Suprapubic skin (tissue), 4 donors: ENCODE results near the gene MT1E. TPM values are rescaled to one million over a fixed set of nuclear protein-coding genes. Genes with fewer than 3 reads are reported as not detected.

Experiments used
- DNase-seq, 2 donors: peaks; one replicate each; pipeline ENCODE4 v3.0.0-alpha.2; 2019; ENCODE audit warnings: low spot score in 2 of 2
- H3K27ac ChIP-seq: fragments of 200-600 bp; sonication (generic); one replicate; pipeline ENCODE4 v1.5.1; 2019
- H3K27me3 ChIP-seq: fragments of 200-600 bp; sonication (generic); one replicate; pipeline ENCODE4 v1.5.1; 2019
- H3K36me3 ChIP-seq: fragments of 200-600 bp; sonication (generic); one replicate; pipeline ENCODE4 v1.5.1; 2019
- H3K4me1 ChIP-seq: fragments of 200-600 bp; sonication (generic); one replicate; pipeline ENCODE4 v1.5.1; 2019
- H3K4me3 ChIP-seq: fragments of 200-600 bp; sonication (generic); one replicate; pipeline ENCODE4 v1.5.1; 2019; ENCODE audit warnings: mild to moderate bottlenecking
- H3K9me3 ChIP-seq: fragments of 200-600 bp; sonication (generic); one replicate; pipeline ENCODE4 v1.5.1; 2019
- EP300 ChIP-seq: sonication (generic); formaldehyde crosslinking; IDR thresholded peaks from one replicate; pipeline ENCODE4 v1.6.1; 2017; ENCODE audit warnings: antibody characterized with exemption
- POLR2A ChIP-seq, 2 donors: fragments of 450-650 bp; IDR thresholded peaks; one replicate each; pipeline ENCODE4 v1.6.1; 2017; ENCODE audit warnings: antibody characterized with exemption in 2 of 2, mild to moderate bottlenecking in 2 of 2, moderate library complexity in 2 of 2
- POLR2AphosphoS5 ChIP-seq, 3 donors: sonication (generic); formaldehyde crosslinking; IDR thresholded peaks; one replicate each; pipeline ENCODE4 v1.6.1; 2017; ENCODE audit warnings: antibody characterized with exemption in 3 of 3
- WGBS: methylation state at CpG from one replicate; pipeline ENCODE4 v1.1.5; 2018; 5-methylcytosine and 5-hydroxymethylcytosine counted together
- total RNA-seq, 4 donors: library from RNA; depleted of rRNA; stranded (reverse); fragments of >200 nt; gene quantifications; one replicate each; pipeline ENCODE4 v1.1.0, GENCODE V29; 2016
- TF ChIP-seq, protein P1 (sequence below), 2 donors: fragments of 200-600 bp in 1 of 2; fragments of 450-650 bp in 1 of 2; sonication (generic) in 1 of 2; IDR thresholded peaks; one replicate each; pipeline ENCODE4 v1.5.1; 2016 to 2019; ENCODE audit warnings: antibody characterized with exemption in 2 of 2, mild to moderate bottlenecking in 1 of 2, moderate library complexity in 1 of 2

The MT1E gene
- total RNA-seq, 4 donors from 2014 or later = 454 to 1,259 (median 584) TPM

GRCh38 chr16:56640076-56640475 is 14.5 kb downstream of the MT1E start:
- H3K4me3 ChIP-seq = no peak overlapping the region
- peaks cover 34% of the 10 kb centered on the region for H3K27me3 ChIP-seq
- H3K9me3 ChIP-seq = no peaks in the 10 kb centered on the region
- H3K36me3 ChIP-seq = no peaks in the 10 kb centered on the region
- H3K27ac ChIP-seq = no peak overlapping the region
- peaks cover 38% of the 10 kb centered on the region for H3K4me1 ChIP-seq
- TF ChIP-seq POLR2A (IDR thresholded peaks at IDR 0.05) (no peak), POLR2AphosphoS5 (IDR thresholded peaks at IDR 0.05) (no peak), EP300 (no peak)
- TF ChIP-seq, protein P1, sequence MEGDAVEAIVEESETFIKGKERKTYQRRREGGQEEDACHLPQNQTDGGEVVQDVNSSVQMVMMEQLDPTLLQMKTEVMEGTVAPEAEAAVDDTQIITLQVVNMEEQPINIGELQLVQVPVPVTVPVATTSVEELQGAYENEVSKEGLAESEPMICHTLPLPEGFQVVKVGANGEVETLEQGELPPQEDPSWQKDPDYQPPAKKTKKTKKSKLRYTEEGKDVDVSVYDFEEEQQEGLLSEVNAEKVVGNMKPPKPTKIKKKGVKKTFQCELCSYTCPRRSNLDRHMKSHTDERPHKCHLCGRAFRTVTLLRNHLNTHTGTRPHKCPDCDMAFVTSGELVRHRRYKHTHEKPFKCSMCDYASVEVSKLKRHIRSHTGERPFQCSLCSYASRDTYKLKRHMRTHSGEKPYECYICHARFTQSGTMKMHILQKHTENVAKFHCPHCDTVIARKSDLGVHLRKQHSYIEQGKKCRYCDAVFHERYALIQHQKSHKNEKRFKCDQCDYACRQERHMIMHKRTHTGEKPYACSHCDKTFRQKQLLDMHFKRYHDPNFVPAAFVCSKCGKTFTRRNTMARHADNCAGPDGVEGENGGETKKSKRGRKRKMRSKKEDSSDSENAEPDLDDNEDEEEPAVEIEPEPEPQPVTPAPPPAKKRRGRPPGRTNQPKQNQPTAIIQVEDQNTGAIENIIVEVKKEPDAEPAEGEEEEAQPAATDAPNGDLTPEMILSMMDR (IDR thresholded peaks at IDR 0.05) = no peak
- DNase-seq = no peak
- WGBS = 82% methylated on average over 1 of the region's 1 CpG

DNA sequence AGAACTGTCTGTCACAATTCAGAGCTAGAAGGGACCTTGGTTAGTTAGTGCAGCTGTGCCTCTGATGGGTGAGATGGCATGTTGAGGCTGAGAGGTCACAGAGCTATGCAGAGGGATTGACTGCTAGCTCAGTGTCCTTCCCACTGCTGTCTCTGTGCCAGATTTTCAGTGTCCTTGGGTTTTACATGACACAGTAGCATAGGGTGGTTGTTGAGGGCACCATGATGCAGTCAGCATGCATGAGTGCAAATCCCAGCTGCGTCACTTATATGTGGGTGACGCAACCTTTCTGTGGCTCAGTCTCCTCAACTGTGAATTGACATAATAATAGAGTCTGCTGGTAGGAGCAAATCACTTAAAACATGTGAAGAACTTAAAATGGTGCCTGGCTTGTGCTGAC is 15.6 kb downstream of the MT1E start:
- no peak for DNase-seq
- WGBS = 65% methylated on average over 2 of the region's 2 CpGs
- Histone ChIP-seq H3K27ac (no peak overlapping the region), H3K4me3 (no peak overlapping the region), H3K9me3 (no peaks in the 10 kb centered on the region), H3K4me1 (peaks cover 31% of the 10 kb centered on the region), H3K27me3 (peaks cover 25% of the 10 kb centered on the region), H3K36me3 (no peaks in the 10 kb centered on the region)
- no peak for TF ChIP-seq EP300

DNA sequence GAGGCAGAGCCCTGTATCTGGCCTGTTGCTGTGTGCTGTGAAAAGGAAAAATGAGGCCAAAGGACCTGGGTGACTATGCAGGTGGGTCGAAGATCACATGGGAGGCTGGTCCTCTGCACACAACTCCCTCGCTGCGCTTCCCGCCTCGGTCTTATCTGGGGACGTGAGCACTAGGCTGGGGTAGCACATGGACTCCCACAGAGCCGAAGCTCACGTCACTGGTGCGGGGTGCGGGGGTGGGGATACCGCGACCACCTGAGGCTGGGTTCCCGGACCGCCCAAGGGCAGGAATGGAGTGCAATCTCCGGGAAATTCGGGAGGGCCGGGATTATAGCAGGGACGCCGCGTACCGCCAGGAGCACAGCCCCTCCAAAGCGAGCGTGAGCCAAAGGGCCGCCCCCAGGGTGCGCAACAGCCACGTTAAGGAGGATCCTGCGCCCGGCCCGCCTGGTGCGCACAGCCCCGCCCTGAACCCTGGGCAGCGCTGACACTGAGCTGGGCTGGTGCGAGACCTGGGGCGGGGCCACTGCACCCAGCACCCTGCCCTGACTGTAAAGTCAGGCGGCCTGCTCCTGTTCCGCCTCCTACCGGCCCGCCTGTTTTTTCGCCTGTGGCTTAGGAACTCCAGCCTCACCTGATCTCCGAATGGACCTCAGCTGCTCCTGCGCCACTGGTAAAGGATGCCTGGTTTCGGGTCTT is 17.6 kb downstream of the MT1E start:
- Histone ChIP-seq H3K9me3 (no peaks in the 10 kb centered on the region), H3K36me3 (no peaks in the 10 kb centered on the region), H3K27me3 (peaks cover 22% of the 10 kb centered on the region), H3K27ac (peak overlapping the region; percentile 62), H3K4me3 (peak overlapping the region; percentile 41), H3K4me1 (peaks cover 27% of the 10 kb centered on the region)
- DNase-seq = peak in 1 of 2 donors; percentile 88
- TF ChIP-seq, protein P1 (IDR thresholded peaks at IDR 0.05) = peak; percentile 18 to 21
- TF ChIP-seq EP300 (no peak), POLR2A (IDR thresholded peaks at IDR 0.05) (no peak), POLR2AphosphoS5 (IDR thresholded peaks at IDR 0.05) (peak in 1 of 3 donors; percentile 60)
- WGBS = 22% methylated on average over 33 of the region's 42 CpGs

- DNase-seq = no peak
- TF ChIP-seq POLR2AphosphoS5 (IDR thresholded peaks at IDR 0.05) (no peak), POLR2A (IDR thresholded peaks at IDR 0.05) (no peak), EP300 (no peak)
- TF ChIP-seq, protein P1 (IDR thresholded peaks at IDR 0.05) = no peak
- H3K27ac ChIP-seq = no peak overlapping the region
- 86% methylated on average over 4 of the region's 5 CpGs for WGBS
- no peaks in the 10 kb centered on the region for H3K36me3 ChIP-seq
- H3K4me3 ChIP-seq = peak overlapping the region; percentile 41
- peaks cover 21% of the 10 kb centered on the region for H3K4me1 ChIP-seq
- H3K27me3 ChIP-seq = peaks cover 22% of the 10 kb centered on the region
- H3K9me3 ChIP-seq = no peaks in the 10 kb centered on the region
Observed at GRCh38 chr16:56643833-56644232, 18.3 kb downstream of the MT1E start.

DNA sequence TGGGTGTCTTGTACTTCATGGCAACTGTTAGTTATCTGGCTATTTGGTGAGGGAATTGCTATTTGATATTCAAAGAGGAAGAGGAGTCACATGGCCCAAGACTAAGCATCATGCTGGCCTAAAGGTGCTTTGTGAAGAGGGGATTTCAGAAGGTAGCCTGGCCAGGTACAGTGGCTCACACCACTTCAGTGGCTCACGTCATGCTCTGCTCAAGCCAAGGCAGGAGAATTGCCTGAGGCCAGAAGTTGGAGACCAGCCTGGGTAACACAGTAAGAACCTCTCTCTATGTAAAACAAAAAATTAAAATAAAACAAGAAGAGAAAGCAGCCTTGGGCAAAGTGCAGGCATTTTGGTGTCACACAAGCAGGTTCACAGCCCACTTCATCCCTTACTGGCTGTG is 19.7 kb downstream of the MT1E start:
- no peak overlapping the region for H3K27ac ChIP-seq
- H3K27me3 ChIP-seq = peaks cover 17% of the 10 kb centered on the region
- no peak overlapping the region for H3K4me3 ChIP-seq
- no peaks in the 10 kb centered on the region for H3K9me3 ChIP-seq
- TF ChIP-seq POLR2AphosphoS5 (IDR thresholded peaks at IDR 0.05) = no peak
- no peak for TF ChIP-seq EP300
- TF ChIP-seq POLR2A (IDR thresholded peaks at IDR 0.05) = no peak
- TF ChIP-seq, protein P1 (IDR thresholded peaks at IDR 0.05) = no peak
- H3K36me3 ChIP-seq = no peaks in the 10 kb centered on the region
- H3K4me1 ChIP-seq = peaks cover 14% of the 10 kb centered on the region
- WGBS = 55% methylated on average over 1 of the region's 1 CpG
- DNase-seq = no peak

DNA sequence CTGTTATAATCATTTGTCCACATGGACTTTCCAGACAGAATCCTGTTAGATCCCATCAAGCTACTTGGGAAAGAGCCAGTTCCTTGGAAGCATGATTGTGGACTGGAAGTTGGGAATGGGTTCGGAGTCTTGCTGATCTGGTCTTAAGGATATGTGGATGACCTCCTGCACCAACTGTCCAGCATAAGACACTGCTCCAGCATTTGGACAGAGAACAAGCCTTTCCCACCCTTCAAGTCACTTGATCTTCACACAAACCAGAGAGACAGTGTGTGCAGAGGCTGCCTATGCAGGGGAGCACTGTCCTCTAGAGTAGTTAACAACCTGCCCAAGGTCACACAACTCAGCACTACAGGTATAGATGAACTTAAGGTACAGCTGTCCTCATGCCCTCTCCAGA is 20.3 kb downstream of the MT1E start:
- DNase-seq = no peak
- TF ChIP-seq EP300 = no peak
- H3K27ac ChIP-seq = no peak overlapping the region
- H3K4me3 ChIP-seq = no peak overlapping the region
- H3K36me3 ChIP-seq = no peaks in the 10 kb centered on the region
- 50% methylated on average over 1 of the region's 1 CpG for WGBS
- peaks cover 18% of the 10 kb centered on the region for H3K27me3 ChIP-seq
- H3K9me3 ChIP-seq = no peaks in the 10 kb centered on the region
- peaks cover 14% of the 10 kb centered on the region for H3K4me1 ChIP-seq
